K562 (cell line): Measurements from ENCODE around the gene VARS1. TPM values are rescaled to one million over a fixed set of nuclear protein-coding genes. Genes with fewer than 3 reads are reported as not detected.

Experiments used
- ETV6 ChIP-seq, 3 experiments: fragments of 150-350 bp in 1 of 3; sonication (generic) in 1 of 3; formaldehyde crosslinking in 1 of 3; IDR thresholded peaks; 2 replicates each; pipeline versions ENCODE4 v1.6.1 to v1.8.0; 2014 to 2022; ENCODE audit warnings: borderline replicate concordance in 2 of 3, low read depth in 2 of 3, antibody characterized with exemption in 1 of 3, low read length in 1 of 3, mild to moderate bottlenecking in 1 of 3, missing genetic modification reagents in 1 of 3
- FOXP4 ChIP-seq: sonication (generic); formaldehyde crosslinking; IDR thresholded peaks from 2 replicates; pipeline ENCODE4 v1.8.0; 2022; ENCODE audit warnings: mild to moderate bottlenecking, missing genetic modification reagents, borderline replicate concordance
- GTF2F1 ChIP-seq: IDR thresholded peaks from 2 replicates; pipeline ENCODE4 v1.6.1; 2011; ENCODE audit warnings: low read depth, low read length, improper control_type of control experiment
- KAT2B ChIP-seq: IDR thresholded peaks from one replicate; pipeline ENCODE4 v1.6.1; 2012; ENCODE audit warnings: low read depth, mild to moderate bottlenecking, control low read depth, inconsistent platforms, low read length, moderate library complexity
- POLR3G ChIP-seq: IDR thresholded peaks from 2 replicates; pipeline ENCODE4 v1.6.1; 2011; ENCODE audit not compliant: insufficient read length, insufficient replicate concordance; ENCODE audit errors: extremely low read depth
- RBM34 ChIP-seq: fragments of 200-400 bp; formaldehyde crosslinking; IDR thresholded peaks from 2 replicates; pipeline ENCODE4 v1.6.1; 2018; ENCODE audit warnings: low read length, borderline replicate concordance; ENCODE audit not compliant: insufficient read depth
- RERE ChIP-seq: sonication (generic); formaldehyde crosslinking; IDR thresholded peaks from 2 replicates; pipeline ENCODE4 v1.8.0; 2023; ENCODE audit warnings: missing genetic modification reagents, mild to moderate bottlenecking, borderline replicate concordance
- RHOXF2B ChIP-seq: fragments of 250-450 bp; sonication (Bioruptor Pico); conservative IDR thresholded peaks from 2 replicates; pipeline ENCODE4 v1.5.1; 2021
- SIX5 ChIP-seq, 2 experiments: IDR thresholded peaks; 2 replicates each; pipeline ENCODE4 v1.6.1; 2011; ENCODE audit warnings: low read length in 2 of 2, borderline replicate concordance in 1 of 2, low read depth in 1 of 2, mild to moderate bottlenecking in 1 of 2, moderate library complexity in 1 of 2; ENCODE audit not compliant: insufficient read depth in 1 of 2
- ZNF121 ChIP-seq: sonication (generic); formaldehyde crosslinking; conservative IDR thresholded peaks from 2 replicates; pipeline ENCODE4 v1.8.0; 2022; ENCODE audit warnings: missing genetic modification reagents
- ZNF133 ChIP-seq: fragments of 250-450 bp; sonication (Bioruptor Pico); IDR thresholded peaks from 2 replicates; pipeline ENCODE4 v1.4.0; 2020; ENCODE audit warnings: mild to moderate bottlenecking
- polyA plus RNA-seq, 8 experiments: library from polyadenylated mRNA; depleted of rRNA in 4 of 8; stranded (reverse) in 5 of 8; unstranded in 3 of 8; fragments of >200 nt; fragmentation: Nextera tagmentation in 2 of 8; fragmentation: Illumina TruSeq in 1 of 8; extraction: Ambion mirVana in 2 of 8; extraction: Trizol in 1 of 8; gene quantifications; 2 replicates each; pipeline versions ENCODE4 v1.2.1 to v1.2.3, GENCODE V29; 2011 to 2014; ENCODE audit warnings: inconsistent platforms in 1 of 8, missing spikeins in 1 of 8
- total RNA-seq, 7 experiments: library from RNA; depleted of rRNA in 6 of 7; stranded (reverse); fragments of >200 nt in 6 of 7; fragmentation: Illumina TruSeq in 2 of 7; extraction: Trizol in 2 of 7; gene quantifications; 2 replicates each; pipeline versions ENCODE4 v1.2.1 to v1.2.3, GENCODE V29; 2011 to 2021; ENCODE audit warnings: low replicate concordance in 1 of 7
- TF ChIP-seq, protein P1 (sequence below): fragments of 450-650 bp; IDR thresholded peaks from 2 replicates; pipeline ENCODE4 v1.6.1; 2017; ENCODE audit warnings: mild to moderate bottlenecking, moderate library complexity

Gene VARS1
- total and polyA plus RNA-seq, 9 of the 15 experiments (the other 6 are each of a cell fraction or from before 2014, with no cell fraction given): 2.9 to 488 (median 130) TPM

DNA sequence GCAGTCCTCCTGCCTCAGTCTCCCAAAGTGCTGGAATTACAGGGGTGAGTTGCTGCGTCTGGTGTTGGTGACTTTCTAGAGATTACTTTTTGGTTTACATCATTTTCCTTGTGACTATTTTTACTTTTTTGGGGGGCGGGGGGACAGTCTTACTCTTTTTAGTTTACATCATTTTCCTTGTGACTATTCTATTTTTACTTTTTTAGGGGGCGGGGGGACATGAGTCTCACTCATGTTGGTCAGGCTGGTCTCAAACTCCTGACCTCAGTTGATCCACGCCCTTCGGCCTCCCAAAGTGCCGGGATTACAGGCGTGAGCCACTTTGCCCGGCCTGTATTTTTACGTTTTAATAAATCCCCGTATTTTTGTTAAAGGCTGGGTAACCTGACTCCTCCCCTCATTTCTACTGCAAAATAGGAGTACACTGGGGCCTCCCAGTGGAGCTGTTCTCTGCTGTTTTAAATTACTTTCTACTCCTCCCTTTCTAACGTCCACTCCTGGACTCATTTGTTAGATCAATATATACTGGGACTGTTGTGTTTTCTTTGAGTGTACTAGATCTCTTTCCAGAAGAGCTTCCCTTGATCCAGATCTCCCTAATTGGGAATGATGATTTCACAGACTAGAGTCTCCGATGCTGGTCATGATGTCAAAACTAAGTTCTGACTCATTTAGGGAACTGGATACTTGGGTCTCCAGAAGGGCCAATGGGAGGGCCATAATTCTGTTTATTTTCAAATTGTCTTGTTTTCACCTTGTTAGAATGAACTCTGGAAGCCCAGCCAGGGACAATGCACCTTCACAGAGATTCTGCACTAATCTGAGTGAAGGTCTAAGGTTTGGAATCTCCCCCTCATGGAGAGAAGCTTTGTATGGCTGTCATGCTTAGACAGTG, 41.2 kb upstream of the VARS1 start (continued):
- TF ChIP-seq, protein P1, sequence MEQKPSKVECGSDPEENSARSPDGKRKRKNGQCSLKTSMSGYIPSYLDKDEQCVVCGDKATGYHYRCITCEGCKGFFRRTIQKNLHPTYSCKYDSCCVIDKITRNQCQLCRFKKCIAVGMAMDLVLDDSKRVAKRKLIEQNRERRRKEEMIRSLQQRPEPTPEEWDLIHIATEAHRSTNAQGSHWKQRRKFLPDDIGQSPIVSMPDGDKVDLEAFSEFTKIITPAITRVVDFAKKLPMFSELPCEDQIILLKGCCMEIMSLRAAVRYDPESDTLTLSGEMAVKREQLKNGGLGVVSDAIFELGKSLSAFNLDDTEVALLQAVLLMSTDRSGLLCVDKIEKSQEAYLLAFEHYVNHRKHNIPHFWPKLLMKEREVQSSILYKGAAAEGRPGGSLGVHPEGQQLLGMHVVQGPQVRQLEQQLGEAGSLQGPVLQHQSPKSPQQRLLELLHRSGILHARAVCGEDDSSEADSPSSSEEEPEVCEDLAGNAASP: no peak
- no peak for TF ChIP-seq FOXP4 (CRISPR knock-in tag)
- TF ChIP-seq SIX5 (IDR thresholded peaks at IDR 0.05; ENCODE audit: borderline replicate concordance in 1 of 2, insufficient read depth in 1 of 2, low read depth in 1 of 2, low read length in 2 of 2): no peak
- no peak for TF ChIP-seq POLR3G
- TF ChIP-seq RBM34: no peak
- TF ChIP-seq GTF2F1: no peak
- TF ChIP-seq RERE (CRISPR knock-in tag): no peak
- TF ChIP-seq ETV6 (IDR thresholded peaks at IDR 0.05; ENCODE audit: borderline replicate concordance in 1 of 2, low read depth in 2 of 2, low read length in 1 of 2): no peak
- no peak for TF ChIP-seq ETV6 (CRISPR knock-in tag; IDR thresholded peaks at IDR 0.05; ENCODE audit: borderline replicate concordance)
- TF ChIP-seq KAT2B: no peak
- TF ChIP-seq RHOXF2B (CRISPR knock-in tag): no peak
- TF ChIP-seq ZNF133 (CRISPR knock-in tag): no peak
- no peak for TF ChIP-seq ZNF121
